Measurements from ENCODE around the gene CBX1. TPM values are rescaled to one million over a fixed set of nuclear protein-coding genes. Genes with fewer than 3 reads are reported as not detected.

Gene CBX1
- total and polyA plus RNA-seq, 4 donors: 3.4 to 11.6 (median 9.6) TPM

GRCh38 chr17:48122665-48123045 lies 21.4 kb upstream of the CBX1 start:
- Histone ChIP-seq H3K4me1 (ENCODE audit: control insufficient read depth in 4 of 4, insufficient read depth in 4 of 4, low read length in 3 of 4) (no peaks in the 10 kb centered on the region), H3K27me3 (ENCODE audit: control insufficient read depth in 4 of 4, insufficient read depth in 4 of 4, low read length in 3 of 4) (no peaks in the 10 kb centered on the region), H3K4me3 (ENCODE audit: low read depth in 1 of 3, low read length in 3 of 3) (no peak overlapping the region), H3K36me3 (ENCODE audit: control insufficient read depth in 4 of 4, insufficient read depth in 3 of 4, low read depth in 1 of 4, low read length in 3 of 4) (peaks cover 4 to 47% (median 34%) of the 10 kb centered on the region in 4 donors), H3K9me3 (ENCODE audit: control insufficient read depth in 4 of 4, low read length in 3 of 4) (no peaks in the 10 kb centered on the region), H3K27ac (ENCODE audit: low read depth in 1 of 2, low read length in 2 of 2) (no peak overlapping the region), H3K9ac (ENCODE audit: low read depth in 1 of 2, low read length in 2 of 2) (no peak overlapping the region)
- 95% methylated on average over 3 of the region's 3 CpGs for WGBS
- no peak for DNase-seq (ENCODE audit: low spot score)
- TF ChIP-seq MAX (IDR thresholded peaks at IDR 0.05): no peak
- no peak for TF ChIP-seq GABPA (IDR thresholded peaks at IDR 0.05 in 1 of 2, conservative IDR thresholded peaks at IDR 0.05 in 1 of 2)

GRCh38 chr17:48121923-48122664 lies 20.8 kb upstream of the CBX1 start:
- no peak overlapping the region for H3K4me3 ChIP-seq (ENCODE audit: low read depth in 1 of 3, low read length in 3 of 3)
- H3K36me3 ChIP-seq (ENCODE audit: control insufficient read depth in 4 of 4, insufficient read depth in 3 of 4, low read depth in 1 of 4, low read length in 3 of 4): peaks cover 4 to 48% (median 34%) of the 10 kb centered on the region in 4 donors
- no peaks in the 10 kb centered on the region for H3K27me3 ChIP-seq (ENCODE audit: control insufficient read depth in 4 of 4, insufficient read depth in 4 of 4, low read length in 3 of 4)
- H3K9me3 ChIP-seq (ENCODE audit: control insufficient read depth in 4 of 4, low read length in 3 of 4): no peaks in the 10 kb centered on the region
- no peak for TF ChIP-seq JUND (IDR thresholded peaks at IDR 0.05)
- TF ChIP-seq GABPA (IDR thresholded peaks at IDR 0.05 in 1 of 2, conservative IDR thresholded peaks at IDR 0.05 in 1 of 2): no peak
- H3K9ac ChIP-seq (ENCODE audit: low read depth in 1 of 2, low read length in 2 of 2): no peak overlapping the region
- no peak overlapping the region for H3K27ac ChIP-seq (ENCODE audit: low read depth in 1 of 2, low read length in 2 of 2)
- DNase-seq (ENCODE audit: low spot score): no peak
- 92% methylated on average over 9 of the region's 9 CpGs for WGBS
- no peaks in the 10 kb centered on the region for H3K4me1 ChIP-seq (ENCODE audit: control insufficient read depth in 4 of 4, insufficient read depth in 4 of 4, low read length in 3 of 4)

GRCh38 chr17:48113201-48113676 lies 12.0 kb upstream of the CBX1 start:
- Histone ChIP-seq H3K27ac (ENCODE audit: low read depth in 1 of 2, low read length in 2 of 2) (no peak overlapping the region), H3K27me3 (ENCODE audit: control insufficient read depth in 4 of 4, insufficient read depth in 4 of 4, low read length in 3 of 4) (no peaks in the 10 kb centered on the region), H3K9ac (ENCODE audit: low read depth in 1 of 2, low read length in 2 of 2) (no peak overlapping the region), H3K4me3 (ENCODE audit: low read depth in 1 of 3, low read length in 3 of 3) (no peak overlapping the region), H3K36me3 (ENCODE audit: control insufficient read depth in 4 of 4, insufficient read depth in 3 of 4, low read depth in 1 of 4, low read length in 3 of 4) (peaks cover 5 to 16% (median 9%) of the 10 kb centered on the region in 4 donors), H3K9me3 (ENCODE audit: control insufficient read depth in 4 of 4, low read length in 3 of 4) (no peaks in the 10 kb centered on the region), H3K4me1 (ENCODE audit: control insufficient read depth in 4 of 4, insufficient read depth in 4 of 4, low read length in 3 of 4) (peaks cover 0 to 10% (median 6%) of the 10 kb centered on the region in 4 donors)
- no peak for DNase-seq (ENCODE audit: low spot score)
- TF ChIP-seq JUND (IDR thresholded peaks at IDR 0.05) (no peak), SP1 (IDR thresholded peaks at IDR 0.05) (no peak), YY1 (IDR thresholded peaks at IDR 0.05) (no peak), RXRA (IDR thresholded peaks at IDR 0.05) (no peak), RAD21 (IDR thresholded peaks at IDR 0.05) (no peak), EGR1 (IDR thresholded peaks at IDR 0.05; ENCODE audit: low read depth in 2 of 2) (no peak)
- WGBS: 86% methylated on average over 5 of the region's 5 CpGs

- no peak for DNase-seq (ENCODE audit: low spot score)
- WGBS: 89% methylated on average over 2 of the region's 2 CpGs
- no peak overlapping the region for H3K27ac ChIP-seq (ENCODE audit: low read depth in 1 of 2, low read length in 2 of 2)
- H3K36me3 ChIP-seq (ENCODE audit: control insufficient read depth in 4 of 4, insufficient read depth in 3 of 4, low read depth in 1 of 4, low read length in 3 of 4): peaks cover 0 to 11% (median 7%) of the 10 kb centered on the region in 4 donors
- H3K4me3 ChIP-seq (ENCODE audit: low read depth in 1 of 3, low read length in 3 of 3): no peak overlapping the region
- no peaks in the 10 kb centered on the region for H3K27me3 ChIP-seq (ENCODE audit: control insufficient read depth in 4 of 4, insufficient read depth in 4 of 4, low read length in 3 of 4)
- no peak for TF ChIP-seq NR2F2 (IDR thresholded peaks at IDR 0.05)
- TF ChIP-seq YY1 (IDR thresholded peaks at IDR 0.05): no peak
- TF ChIP-seq ZBTB33 (IDR thresholded peaks at IDR 0.05): no peak
- no peak for TF ChIP-seq REST (IDR thresholded peaks at IDR 0.05)
- no peak for TF ChIP-seq FOXA1 (IDR thresholded peaks at IDR 0.05)
- H3K9me3 ChIP-seq (ENCODE audit: control insufficient read depth in 4 of 4, low read length in 3 of 4): no peaks in the 10 kb centered on the region
- no peak overlapping the region for H3K9ac ChIP-seq (ENCODE audit: low read depth in 1 of 2, low read length in 2 of 2)
- peaks cover 0 to 17% (median 11%) of the 10 kb centered on the region in 4 donors for H3K4me1 ChIP-seq (ENCODE audit: control insufficient read depth in 4 of 4, insufficient read depth in 4 of 4, low read length in 3 of 4)
Measured at GRCh38 chr17:48111937-48112241, 10.6 kb upstream of the CBX1 start.
